HG03439 (cell line): ENCODE results near the gene SBNO2.
"Not testable (repeated sequence)": the region's sequence is repeated elsewhere in the genome, so short reads cannot be mapped to it uniquely, and the experiment has no call there.

Experiments used
- ATAC-seq: cut with Tn5 transposase; IDR thresholded peaks from one replicate; pipeline ENCODE4 v1.9.1; 2021; ENCODE audit warnings: mild to moderate bottlenecking, moderate library complexity; ENCODE audit not compliant: unreplicated experiment

SBNO2 gene

DNA sequence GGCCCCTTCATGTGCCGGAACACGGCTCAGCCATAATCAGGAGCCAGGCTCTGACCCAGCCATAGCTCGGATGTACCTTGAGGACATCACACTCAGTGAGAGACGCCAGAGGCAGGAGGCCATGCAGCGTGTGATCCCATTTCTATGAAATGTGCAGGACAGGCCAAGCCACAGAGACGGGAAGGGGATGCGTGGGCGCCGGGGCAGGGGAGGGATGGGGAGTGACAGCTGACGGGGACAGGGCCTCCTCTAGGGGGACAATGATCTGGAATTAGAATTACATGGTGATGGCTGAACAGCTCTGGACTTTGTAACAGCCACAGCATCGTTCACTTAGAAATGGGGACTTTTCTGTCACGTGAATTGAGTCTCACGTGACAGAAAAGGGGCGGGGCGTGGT is 34.9 kb downstream of the SBNO2 start:
- ATAC-seq, result no peak

DNA sequence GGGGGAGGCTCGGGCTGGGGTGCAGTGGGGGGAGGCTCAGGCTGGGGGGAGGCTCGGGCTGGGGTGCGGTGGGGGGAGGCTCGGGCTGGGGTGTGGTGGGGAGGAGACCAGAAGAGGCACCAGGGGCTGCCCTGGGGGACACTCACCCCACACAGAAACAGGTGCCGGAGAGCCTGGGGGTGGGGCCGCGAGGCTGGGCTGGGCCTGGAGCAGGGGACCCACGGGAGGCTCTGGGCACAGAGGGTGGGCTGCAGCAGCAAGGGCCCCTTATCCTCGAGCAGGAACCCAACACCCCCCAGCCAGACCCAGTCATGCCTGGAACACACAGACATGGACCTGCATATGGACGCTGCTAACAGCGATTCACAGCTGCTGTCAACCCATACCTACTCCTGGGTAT is 35.9 kb downstream of the SBNO2 start:
- no peak for ATAC-seq

DNA sequence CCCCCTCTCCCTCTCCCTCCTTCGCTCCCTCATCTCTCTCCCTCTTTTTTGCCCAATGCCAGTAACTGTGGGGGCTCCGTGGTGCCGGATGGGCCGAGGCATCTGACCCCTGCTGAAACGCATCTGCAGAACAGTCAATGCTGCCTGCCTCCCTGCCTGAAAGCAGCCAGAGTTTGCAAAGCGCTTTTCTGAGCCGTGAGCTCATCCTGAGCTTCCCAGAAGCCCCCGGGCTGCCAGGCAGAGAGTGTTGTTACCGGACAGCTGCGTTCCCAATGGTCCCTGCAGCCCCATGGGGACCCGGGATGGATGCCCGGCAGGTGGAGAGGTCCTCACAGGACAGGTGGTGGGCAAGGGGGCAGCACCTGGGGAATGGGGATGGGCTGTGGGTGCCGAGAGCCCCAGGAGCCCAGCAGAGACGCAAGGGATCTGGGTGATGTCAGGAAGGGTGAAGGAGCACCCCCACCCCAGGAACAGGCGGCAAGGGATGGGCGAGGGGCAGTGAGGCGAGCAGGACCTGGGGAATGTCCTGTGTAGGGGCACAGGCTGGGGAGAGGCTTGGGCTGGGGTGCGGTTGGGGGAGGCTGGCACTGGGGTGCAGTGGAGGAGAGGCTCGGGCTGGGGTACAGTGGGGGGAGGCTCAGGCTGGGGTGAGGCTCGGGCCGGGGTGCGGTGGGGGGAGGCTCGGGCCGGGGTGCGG is 37.3 kb downstream of the SBNO2 start:
- ATAC-seq, result no peak

DNA sequence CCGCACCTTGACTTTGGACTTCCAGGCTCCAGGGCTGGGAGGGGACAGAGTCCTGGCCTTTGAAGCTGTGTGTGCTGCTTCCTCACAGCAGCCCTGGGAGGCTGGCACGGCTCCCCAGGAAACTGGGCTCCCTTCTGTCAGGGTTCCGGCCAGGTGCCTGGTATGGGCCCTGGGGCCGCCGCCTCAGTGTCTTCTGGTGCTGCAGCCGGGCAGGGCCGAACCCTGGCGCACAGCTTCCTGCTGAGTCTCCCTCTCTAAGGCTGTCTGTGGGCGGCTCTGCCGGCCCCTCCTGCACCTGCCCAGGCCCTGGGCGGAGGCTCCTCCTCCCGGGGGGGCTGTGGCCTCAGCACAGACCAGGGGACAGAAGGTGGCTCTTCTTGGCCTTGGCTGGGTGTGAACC is 37.9 kb downstream of the SBNO2 start:
- no peak for ATAC-seq

DNA sequence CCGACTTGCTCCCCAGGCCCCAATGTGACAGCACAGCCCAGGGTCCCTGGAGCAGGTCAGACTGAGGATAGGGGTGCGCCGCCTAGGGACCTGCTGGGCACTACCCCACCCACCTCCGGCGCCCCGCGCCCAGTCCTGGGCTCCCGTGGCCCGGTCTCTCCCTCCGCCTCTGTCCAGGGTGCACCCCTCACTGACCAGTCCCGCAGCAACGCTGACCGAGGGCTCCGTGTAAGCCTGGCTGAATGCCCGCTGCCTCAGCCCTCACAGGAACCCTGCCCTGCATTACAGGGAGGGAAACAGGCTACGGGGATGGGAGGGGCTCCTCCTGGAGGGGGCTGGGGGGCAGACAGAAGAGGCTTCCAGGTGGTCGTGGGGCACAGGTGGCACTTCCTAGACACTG is 38.6 kb downstream of the SBNO2 start:
- no peak for ATAC-seq

DNA sequence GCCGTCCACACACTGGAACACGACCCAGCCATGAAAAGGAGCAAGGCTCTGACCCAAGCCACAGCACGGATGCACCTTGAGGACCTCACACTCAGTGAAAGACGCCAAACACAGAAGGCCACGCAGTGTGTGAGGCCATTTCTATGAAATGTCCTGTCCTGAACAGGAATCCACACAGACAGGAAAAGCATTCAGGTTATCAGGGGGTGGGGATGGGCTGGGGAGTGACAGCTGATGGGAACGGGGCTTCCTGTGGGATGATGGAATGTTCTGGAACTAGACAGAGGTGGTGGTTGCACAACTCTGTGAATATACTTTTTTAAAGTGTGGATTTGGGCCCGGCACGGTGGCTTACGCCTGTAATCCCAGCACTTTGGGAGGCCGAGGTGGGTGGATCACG is 39.6 kb downstream of the SBNO2 start:
- no peak for ATAC-seq

DNA sequence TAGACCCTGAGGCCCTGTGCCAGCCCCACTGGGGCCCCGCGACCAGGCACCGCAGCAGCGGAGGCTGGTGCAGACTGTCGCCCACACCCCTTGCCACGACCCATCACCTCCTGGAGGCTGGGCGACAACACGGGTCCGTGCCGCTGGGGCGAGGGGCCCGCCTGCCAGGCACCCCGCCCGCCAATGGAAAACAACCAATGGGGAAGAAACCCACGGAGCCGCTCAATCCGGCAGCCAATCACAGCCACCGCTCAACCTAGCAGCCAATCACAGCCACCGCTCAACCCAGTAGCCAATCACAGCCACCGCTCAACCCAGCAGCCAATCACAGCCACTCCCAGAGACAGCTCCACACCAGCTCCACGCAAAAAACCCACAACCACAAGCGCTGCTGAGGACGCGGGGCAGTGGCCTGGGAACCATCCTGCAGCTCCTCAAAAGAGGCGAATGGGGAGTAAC is 40.6 kb downstream of the SBNO2 start:
- peak; percentile 51 for ATAC-seq

DNA sequence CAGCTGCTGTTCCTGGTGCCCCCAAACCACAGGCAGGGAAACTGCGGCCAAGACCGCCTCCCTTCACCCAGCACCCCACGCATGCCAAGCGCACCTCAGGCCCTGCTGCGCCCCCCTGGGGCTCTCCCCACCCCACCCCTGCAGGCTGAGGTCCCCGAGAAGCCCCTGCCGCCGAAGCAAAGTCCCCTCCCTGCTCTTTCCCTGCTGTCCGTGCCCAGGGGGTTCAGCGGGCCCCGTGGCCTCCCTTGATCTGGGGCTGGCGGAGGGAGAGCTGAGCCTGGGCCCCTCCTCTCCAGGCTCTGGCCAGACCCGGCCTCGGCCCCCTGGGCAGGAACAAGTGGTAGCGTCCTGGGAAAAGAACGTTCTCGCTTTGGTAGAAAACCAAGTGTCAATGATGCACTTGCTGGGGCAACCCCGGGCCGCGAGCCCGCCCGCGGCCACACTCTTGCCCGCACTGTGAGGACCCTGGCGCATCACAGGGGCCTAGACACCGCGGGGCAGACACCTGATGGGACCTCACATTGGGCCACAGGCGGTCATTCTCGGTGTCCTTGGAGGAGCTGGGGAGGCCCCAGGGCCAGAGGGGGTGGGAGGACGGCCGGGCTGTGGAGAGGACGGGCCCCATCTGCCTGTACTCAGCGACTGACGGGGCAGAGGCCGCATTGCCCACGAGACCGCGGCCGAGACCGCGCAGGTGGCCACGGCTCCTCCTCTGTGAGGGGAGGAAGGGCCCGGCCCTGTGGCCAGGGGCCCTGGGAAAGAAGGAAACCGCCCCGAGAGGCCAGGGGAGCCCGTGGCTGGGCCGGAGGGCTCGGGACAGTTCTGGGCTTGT is 41.3 kb downstream of the SBNO2 start:
- no peak for ATAC-seq

DNA sequence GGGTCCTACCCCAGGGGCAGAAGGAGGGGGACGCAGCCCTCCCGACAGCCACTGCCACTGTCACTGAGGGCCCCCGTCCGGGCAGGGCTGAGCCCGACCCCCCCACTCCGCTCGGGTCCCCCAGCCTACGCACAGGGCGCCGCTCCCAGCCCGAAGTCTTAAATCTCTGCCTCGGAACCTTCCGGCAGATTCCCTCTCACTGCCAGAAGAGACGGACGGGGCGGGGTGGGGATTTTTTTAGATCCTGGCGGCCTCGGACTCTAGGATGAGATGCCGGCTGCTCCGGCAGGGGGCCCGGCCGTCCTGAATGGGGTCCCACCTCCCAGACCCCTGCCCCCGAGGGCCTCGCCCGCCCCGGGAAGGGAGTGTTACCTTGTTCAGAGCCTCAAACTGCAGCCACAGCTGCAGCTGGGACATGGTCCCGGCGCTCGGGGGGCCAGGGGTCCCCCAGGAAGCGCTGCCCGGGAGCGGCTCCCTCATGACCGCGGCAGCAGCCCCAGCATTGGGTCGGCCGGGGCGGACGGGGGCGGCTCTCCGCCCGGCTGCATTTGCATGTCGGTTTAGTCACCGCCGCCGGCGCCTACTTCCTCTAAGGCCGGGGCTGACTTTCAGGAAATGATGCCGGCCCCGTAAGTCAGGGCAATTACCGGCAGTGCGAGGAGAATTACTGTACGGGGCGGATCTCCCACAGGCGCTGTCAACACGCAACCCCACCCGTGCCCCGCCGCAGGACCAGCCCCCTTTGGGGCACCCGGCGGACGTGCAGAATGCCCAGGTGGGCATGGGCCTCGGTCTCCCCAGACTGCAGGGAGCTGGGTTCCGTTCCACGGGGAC is 42.1 kb downstream of the SBNO2 start:
- ATAC-seq, result peak; percentile 41

DNA sequence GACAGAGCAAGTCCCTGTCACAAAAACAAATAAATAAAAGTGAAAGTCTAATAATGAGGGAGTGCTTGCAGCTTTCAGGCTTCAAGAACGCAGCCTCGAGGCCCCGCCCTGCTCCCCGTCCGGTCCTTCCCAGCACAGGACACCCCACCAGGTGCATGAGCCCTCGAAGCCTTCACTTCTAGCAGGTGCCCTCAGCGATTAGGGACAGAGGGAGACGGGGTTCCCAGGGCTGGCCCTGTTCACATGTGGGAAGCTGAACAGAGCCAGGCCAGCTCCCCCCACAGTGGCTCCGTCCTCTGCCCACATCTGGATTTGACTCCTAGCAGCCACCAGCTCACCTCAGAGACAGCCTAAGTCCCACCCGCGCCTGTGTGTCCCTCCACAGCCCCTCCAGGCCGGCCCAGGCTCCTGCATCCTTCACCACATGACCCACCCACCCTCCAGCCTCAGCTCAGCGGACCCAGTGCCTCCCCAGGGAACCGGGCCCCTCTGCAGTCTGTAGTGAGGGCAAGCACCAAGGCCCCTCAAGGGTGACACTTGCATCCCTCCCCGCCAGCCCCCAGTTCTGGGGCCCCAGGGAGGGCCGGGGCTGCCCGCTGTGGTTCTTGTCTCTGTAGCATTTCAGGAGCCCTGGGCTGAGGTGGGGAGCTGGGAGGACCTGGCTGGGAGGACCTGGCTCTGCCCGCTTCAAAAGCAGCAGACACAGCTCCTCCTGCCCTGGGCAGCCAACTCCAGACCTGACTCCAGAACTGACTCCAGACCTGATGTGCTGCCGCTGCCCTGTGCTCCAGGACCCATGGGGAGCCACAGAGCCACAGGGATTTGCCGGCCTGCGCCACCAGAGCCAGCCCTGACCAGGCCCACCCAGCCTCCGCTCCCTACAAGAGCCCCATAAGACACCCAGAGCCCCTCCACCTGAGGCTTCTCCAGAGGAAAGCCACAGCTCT is 43.0 kb downstream of the SBNO2 start:
- ATAC-seq, result no peak

DNA sequence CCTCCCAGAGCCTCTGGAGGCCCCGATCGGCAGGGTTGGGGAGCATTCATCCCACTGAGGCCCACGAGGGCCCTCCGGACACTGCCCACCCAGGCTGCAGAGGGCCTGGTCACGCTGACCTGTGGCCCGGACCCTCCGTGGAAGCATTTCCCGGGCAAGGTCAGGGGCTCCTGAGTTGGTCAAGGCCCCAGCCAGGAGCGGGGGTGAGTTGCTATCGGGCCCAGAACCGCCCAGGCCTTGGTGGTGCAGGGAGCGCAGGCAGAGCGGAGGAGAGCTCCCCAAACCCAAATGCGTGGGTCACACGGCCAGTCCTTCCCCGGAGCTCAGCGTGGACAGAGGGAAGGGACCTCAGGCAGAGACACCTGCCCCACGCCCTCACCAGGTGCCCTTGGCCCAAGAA is 44.5 kb downstream of the SBNO2 start:
- no peak for ATAC-seq

DNA sequence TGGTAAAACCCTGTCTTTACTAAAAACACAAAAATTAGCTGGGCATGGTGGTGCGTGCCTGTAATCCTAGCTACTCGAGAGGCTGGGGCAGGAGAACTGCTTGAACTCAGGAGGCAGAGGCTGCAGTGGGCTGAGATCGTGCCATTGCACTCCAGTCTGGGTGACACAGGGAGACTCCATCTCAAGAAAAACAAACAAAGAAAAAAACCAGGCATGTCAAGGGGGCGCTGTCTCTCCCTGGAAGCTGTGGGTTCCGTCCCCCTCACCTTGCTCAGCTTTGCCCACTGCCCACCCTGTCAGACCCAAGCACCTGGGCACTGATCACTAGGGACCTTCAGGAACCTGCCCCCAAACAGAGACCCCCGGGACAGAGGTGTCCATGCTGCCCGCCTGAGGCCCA is 45.0 kb downstream of the SBNO2 start:
- not testable (repeated sequence) for ATAC-seq

DNA sequence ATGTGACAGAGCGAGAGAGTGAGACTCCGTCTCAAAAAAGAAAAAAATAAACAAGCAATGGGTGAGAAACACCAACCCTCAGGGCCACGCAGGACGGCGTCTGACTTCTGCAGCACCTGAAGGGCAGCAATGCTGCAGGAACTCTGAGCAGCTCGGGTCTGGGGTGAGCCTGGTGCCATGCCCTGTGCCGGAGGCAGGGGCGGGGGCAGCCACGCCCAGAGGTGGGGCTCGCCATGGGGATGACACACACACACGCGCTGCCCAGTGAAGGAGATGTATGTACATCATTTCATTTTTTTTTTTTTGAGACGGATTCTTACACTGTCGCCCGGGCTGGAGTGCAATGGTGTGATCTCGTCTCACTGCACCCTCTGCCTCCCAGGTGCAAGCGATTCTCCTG is 46.0 kb downstream of the SBNO2 start:
- no peak for ATAC-seq

DNA sequence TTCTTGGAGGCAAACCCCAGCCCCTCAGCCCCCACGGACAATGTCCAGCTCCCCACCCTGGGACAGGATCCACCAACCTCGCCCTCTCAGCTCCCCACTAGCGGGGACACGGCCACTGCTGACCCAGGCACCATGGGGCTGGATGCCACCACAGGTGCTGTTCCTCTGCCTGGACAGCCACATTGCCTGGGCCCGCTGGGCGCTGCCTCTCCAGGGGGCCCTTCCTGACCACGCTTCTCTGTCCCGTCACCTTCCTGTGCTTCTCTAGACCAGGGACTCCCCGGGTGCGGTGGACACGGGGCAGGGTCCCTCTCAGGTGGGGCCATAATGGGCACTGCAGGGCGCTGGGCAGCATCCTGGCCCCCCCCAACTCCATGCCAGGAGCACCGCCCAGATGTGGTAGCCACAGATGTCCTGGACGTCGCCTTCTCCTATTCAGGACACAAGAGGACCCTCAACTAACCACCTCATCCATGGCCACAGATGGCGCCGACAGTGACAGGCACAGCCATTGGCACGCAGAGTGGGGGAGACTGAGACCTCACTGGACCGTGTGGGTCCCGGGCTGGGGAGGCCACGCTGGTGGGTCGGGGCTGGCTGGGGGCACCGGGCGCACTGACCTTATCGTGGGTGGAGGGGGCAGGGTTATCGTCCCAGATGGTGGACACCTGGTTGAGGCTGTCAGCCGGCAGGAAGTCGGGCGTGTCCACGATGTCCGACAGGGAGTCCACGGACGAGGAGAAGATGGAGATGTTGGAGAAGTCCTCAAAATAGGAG is 46.9 kb downstream of the SBNO2 start:
- ATAC-seq, result no peak

DNA sequence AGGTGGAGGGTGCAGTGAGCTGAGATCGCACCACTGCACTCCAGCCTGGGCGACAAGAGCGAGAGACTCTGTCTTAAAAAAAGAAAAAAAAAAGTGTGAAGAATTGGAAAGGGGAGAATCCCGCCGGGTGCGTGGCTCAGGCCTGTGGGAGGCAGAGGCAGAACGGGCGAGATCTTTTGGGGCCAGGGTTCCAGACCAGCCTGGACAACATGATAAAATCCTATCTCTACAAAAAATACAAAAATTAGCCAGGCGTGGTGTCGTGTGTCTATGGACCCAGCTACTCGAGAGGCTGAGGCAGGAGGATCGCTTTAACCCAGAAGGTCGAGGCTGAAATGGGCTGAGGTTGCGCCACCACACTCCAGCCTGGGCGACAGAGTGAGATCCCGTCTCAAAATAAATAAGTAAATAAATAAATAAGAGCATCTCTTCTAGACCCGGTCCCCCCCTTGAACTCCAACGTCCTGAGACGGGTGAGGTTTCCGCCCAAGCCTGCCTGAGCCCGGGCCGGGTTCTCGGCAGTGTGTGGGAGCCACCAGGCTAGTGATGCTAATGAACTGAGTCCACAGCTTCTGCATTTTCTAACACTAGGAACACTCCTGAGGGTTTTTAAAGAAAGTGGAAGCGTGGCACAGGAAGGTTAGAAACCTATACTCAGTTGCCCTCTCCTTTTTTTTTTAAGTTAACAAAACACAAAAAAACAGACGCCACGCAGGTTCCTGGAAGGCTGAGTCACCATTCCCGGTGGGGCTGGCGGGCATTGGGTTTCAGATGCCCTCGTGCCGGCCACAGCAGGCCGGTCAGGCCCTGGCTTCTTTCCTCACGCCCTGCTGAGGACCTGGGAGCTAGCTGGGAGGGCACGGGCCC is 48.2 kb downstream of the SBNO2 start:
- no peak for ATAC-seq

DNA sequence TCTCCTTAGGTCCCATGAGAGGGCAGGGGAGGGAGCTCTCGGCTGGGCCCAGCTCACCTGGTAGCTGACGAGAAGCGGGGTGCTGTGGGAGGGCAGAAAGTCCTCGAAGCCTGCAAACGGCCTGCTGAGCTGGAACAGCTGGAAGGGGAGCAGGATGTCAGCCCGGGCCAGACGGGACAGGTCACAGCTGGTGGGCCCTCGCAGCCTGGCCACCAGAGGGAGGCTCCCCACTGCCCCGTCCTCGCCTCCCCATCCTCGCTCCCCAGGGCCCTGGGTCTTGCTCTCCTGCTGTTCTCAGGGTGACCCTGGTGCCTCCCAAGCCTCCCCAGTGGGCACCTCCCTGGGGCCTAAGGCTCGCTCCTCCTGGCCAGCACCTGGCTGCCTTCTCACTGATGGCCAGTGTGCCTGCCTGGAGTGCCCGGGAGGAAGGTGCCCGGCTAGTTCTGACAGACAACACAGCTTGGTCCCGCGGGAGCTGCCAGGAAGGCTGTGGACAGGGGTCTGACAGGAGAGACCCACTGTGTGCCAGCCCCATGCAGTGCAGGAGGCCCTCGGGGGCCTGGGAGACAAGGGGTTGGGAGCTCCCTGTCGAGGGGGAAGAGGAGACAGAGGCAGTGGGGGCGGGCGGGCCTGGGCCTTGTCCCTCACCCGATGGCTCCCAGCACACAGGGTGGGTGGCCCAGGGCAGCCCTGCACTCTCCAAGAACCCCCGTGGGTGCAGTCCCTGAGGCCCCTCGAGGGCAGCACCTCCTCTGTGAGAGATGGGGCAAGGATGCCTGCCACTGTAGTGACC is 50.0 kb downstream of the SBNO2 start:
- ATAC-seq, result no peak

DNA sequence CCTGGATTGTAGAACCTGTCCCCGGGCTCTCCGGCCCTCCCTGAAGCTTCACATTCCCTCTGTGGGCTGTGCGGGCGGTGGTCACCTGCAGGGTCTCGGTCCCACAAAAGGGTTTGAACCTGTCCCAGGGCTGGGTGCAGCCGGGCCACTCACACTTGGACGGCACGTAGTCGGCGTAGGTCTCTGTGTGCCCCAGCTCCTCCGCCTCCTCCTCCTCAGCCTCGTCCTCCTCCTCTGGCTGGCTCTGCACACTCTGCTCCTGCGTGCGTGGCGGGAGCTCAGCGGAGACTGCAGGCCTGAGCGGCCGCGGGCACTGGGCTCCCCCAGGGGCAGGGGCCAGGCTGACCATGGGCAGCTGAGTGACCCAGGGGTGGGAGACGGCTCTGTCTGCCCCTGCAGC is 50.7 kb downstream of the SBNO2 start:
- no peak for ATAC-seq

DNA sequence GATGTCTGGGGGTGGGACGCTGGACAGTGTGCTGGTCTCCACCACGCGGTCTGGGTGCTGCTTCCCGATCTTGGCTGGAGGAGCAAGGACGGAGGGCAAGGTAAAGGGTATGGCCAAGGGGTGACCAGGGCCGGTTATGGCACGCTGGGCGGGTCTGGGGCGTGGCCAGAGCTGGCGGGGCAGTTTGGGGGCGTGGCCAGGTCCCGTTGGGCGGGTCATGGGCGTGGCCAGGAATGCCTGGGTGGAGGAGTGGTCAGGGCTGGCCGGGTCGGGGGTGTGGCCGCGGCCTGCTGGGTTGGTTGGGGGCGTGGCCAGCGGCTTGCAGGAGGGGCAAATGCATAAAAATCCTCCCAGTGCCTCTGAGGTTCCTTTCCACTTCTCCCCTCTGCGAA is 51.1 kb downstream of the SBNO2 start:
- no peak for ATAC-seq
